PC-3 (cell line): Measurements from ENCODE around the gene JMJD7. TPM values are rescaled to one million over a fixed set of nuclear protein-coding genes. Genes with fewer than 3 reads are reported as not detected.
A peak's percentile ranks its signal among the peaks of the same experiment; 100 is the strongest.

Source experiments
- ATAC-seq: fragments of 200-7000 bp; cut with Tn5 transposase; 2 replicates; pipeline ENCODE4 v1.9.1; 2020; ENCODE audit warnings: mild to moderate bottlenecking, moderate library complexity
- BruUV-seq: library from RNA; stranded (reverse); fragments of 400-500 nt; replicated peaks from 2 replicates; lab custom pipeline; 2021; lab: Mats Ljungman, UMichigan
- CTCF ChIA-PET: fragments of 300-600 bp; sonication (Branson Sonifier 250); formaldehyde crosslinking; loops from one replicate; lab custom pipeline; 2022; ENCODE audit warnings: antibody characterized with exemption; lab: Charles Lee
- POLR2A ChIA-PET: fragments of 300-600 bp; sonication (Branson Sonifier 250); formaldehyde crosslinking; loops from one replicate; lab custom pipeline; 2022; ENCODE audit warnings: antibody characterized with exemption; ENCODE audit not compliant: unreplicated experiment; lab: Charles Lee
- DNase-seq: peaks from one replicate; pipeline ENCODE4 v3.0.0-alpha.2; 2015
- H2AFZ ChIP-seq: fragments of 300-600 bp; sonication (generic); 2 replicates; pipeline ENCODE4 v1.6.0; 2016; ENCODE audit warnings: antibody characterized with exemption, low read length
- H3F3A ChIP-seq: fragments of 300-600 bp; sonication (generic); one replicate; pipeline ENCODE4 v1.6.0; 2017; ENCODE audit warnings: antibody characterized with exemption, low read length, control low read depth, mild to moderate bottlenecking; ENCODE audit not compliant: unreplicated experiment
- H3K27ac ChIP-seq: fragments of 300-600 bp; sonication (generic); 2 replicates; pipeline ENCODE4 v1.5.1; 2016; ENCODE audit warnings: mild to moderate bottlenecking, low read length
- H3K27me3 ChIP-seq: fragments of 300-600 bp; sonication (generic); 2 replicates; pipeline ENCODE4 v1.6.1; 2016; ENCODE audit warnings: low read length, mixed read lengths
- H3K36me3 ChIP-seq: fragments of 300-600 bp; sonication (generic); 2 replicates; pipeline ENCODE4 v1.6.1; 2016; ENCODE audit warnings: low read depth, mixed run types, low read length, mixed read lengths
- H3K4me1 ChIP-seq: fragments of 300-600 bp; sonication (generic); 2 replicates; pipeline ENCODE4 v1.5.1; 2016; ENCODE audit warnings: low read length; ENCODE audit not compliant: insufficient read depth
- H3K4me2 ChIP-seq: fragments of 300-600 bp; sonication (generic); 2 replicates; pipeline ENCODE4 v1.6.0; 2016; ENCODE audit warnings: low read length
- H3K4me3 ChIP-seq: fragments of 300-600 bp; sonication (generic); 2 replicates; pipeline ENCODE4 v1.5.1; 2016; ENCODE audit warnings: mild to moderate bottlenecking, low read length, mixed read lengths
- H3K79me2 ChIP-seq: fragments of 300-600 bp; sonication (generic); 2 replicates; pipeline ENCODE4 v1.6.1; 2017; ENCODE audit warnings: low read length, mixed read lengths
- H3K9ac ChIP-seq: fragments of 300-600 bp; sonication (generic); 2 replicates; pipeline ENCODE4 v1.6.0; 2016; ENCODE audit warnings: mild to moderate bottlenecking, low read length
- H3K9me2 ChIP-seq: fragments of 300-600 bp; sonication (generic); replicated peaks from 2 replicates; pipeline ENCODE4 v1.6.1; 2016; ENCODE audit warnings: mixed run types, low read length, mixed read lengths
- H3K9me3 ChIP-seq: fragments of 300-600 bp; sonication (generic); 2 replicates; pipeline ENCODE4 v1.6.1; 2016; ENCODE audit warnings: low read length, mixed read lengths
- H4K20me1 ChIP-seq: fragments of 300-600 bp; sonication (generic); 2 replicates; pipeline ENCODE4 v1.6.1; 2016; ENCODE audit warnings: low read length, mixed read lengths
- CTCF ChIP-seq: fragments of 300-600 bp; sonication (generic); conservative IDR thresholded peaks from 2 replicates; pipeline ENCODE4 v1.5.1; 2017; ENCODE audit warnings: antibody characterized with exemption, low read depth, mild to moderate bottlenecking, low read length
- EZH2 ChIP-seq: fragments of 300-600 bp; sonication (generic); IDR thresholded peaks from one replicate; pipeline ENCODE4 v1.6.1; 2017; ENCODE audit warnings: antibody characterized with exemption, mild to moderate bottlenecking, low read length; ENCODE audit not compliant: unreplicated experiment
- EZH2phosphoT487 ChIP-seq: fragments of 300-600 bp; sonication (generic); IDR thresholded peaks from 2 replicates; pipeline ENCODE4 v1.6.1; 2018; ENCODE audit warnings: mild to moderate bottlenecking, antibody characterized with exemption, low read length, borderline replicate concordance
- intact Hi-C: fragments of 100-400 bp; cut with micrococcal nuclease; formaldehyde crosslinking; loops from 2 replicates; pipeline ENCODE4 v1.9.0; 2023
- total RNA-seq: library from RNA; depleted of rRNA; stranded (reverse); fragments of >200 nt; gene quantifications from 2 replicates; pipeline ENCODE4 v1.2.3, GENCODE V29; 2014

JMJD7 gene
- total RNA-seq, 1 experiment from 2014 or later: 13.7 TPM

DNA sequence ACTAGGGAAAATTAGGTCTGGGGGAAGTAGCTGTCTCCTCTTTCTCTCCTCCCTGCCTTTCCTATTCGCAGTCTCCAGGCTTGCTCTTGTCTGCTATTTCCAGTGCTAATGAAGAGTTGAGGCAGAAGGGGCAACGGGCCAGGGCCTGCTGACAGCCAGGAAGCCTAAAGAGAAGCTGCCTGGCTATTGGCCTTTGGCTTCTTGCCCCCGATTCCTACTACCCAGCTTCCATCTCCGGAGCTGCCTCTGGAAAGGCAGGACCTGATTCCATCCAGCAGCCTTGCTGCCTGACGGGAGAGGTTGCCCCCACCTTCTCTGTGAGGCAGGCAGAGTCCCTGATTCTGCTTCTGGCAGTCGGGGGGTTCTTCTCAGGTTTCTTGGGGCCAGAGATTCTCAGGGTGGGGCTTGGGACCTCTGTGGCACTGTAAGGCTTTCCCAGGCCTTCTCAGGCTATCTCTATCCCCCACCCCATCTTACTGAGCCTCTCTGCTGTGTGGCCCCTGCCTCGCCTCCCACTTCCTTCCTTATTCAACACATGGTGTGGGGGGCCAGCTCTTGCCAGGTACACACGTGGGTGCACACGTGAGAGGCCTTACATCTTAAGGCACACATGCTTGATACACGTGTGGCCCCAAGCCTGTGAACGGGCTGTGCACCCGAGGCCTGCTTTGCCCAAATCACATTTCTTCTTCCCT lies 18.2 kb upstream of the JMJD7 start:
- Histone ChIP-seq H3K79me2 (no peaks in the 10 kb centered on the region), H3K4me3 (no peak overlapping the region), H3K9me2 (no peaks in the 10 kb centered on the region), H3K4me1 (peaks cover 21% of the 10 kb centered on the region), H3K36me3 (peaks cover 10% of the 10 kb centered on the region), H3F3A (no peaks in the 10 kb centered on the region), H3K27me3 (no peaks in the 10 kb centered on the region), H3K27ac (no peak overlapping the region), H3K4me2 (peak overlapping the region; percentile 43; the same call in 1 of the 2 replicates), H2AFZ (no peak overlapping the region), H3K9me3 (no peaks in the 10 kb centered on the region), H3K9ac (no peak overlapping the region), H4K20me1 (no peaks in the 10 kb centered on the region)
- BruUV-seq: no TSS peak
- intact Hi-C loops: loop anchor here (5.0 kb wide), 1 partner anchor 207 kb away; no protein-coding TSS in a partner anchor
- CTCF ChIA-PET: interaction anchor here (0.6 to 4.0 kb wide), 2 partner anchors 36 to 220 kb away, joined by 4 to 76 read pairs; partner anchors contain the start of gene MAPKBP1
- ATAC-seq: no peak
- POLR2A ChIA-PET: interaction anchor here (0.5 kb wide), 1 partner anchor 349 kb away, joined by 15 read pairs; no protein-coding TSS in a partner anchor
- no peak for TF ChIP-seq CTCF
- TF ChIP-seq EZH2phosphoT487: no peak
- TF ChIP-seq EZH2: no peak
- no peak for DNase-seq

DNA sequence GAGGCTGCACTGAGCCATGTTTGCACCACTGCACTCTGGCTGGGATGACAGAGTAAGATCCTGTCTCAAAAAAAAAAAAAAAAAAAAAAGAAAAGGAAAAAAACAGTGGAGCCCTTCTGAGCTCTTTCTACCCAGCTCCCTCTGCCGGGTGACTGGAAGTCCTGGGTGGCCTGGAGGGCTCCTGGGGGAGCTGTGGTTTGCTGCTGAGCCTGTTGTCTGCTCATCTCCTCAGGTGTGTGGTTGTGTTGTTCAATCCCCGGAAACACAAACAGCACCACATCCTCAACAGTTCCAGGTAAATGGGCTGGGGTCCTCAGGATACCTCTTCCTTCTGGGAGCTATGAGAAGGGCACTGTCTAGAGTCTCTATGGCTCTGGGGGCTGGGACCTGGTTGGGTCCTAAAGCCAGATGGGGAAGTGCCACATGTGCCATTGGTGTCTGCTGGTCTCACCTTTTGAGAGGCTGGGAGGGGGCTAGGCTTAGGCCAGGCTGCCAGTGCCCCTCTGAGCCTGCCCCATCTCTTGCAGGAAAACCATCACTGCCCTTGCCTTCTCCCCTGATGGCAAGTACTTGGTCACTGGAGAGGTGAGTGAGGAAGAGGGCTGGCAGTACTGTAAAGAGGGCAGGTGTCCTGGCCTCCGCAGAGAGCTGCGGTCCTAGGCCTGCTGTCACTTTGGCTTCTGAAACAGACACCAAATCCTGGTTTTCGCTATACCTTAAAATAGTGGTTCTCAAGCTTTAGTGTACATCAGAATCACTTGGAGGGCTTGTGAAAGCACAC lies 17.1 kb upstream of the JMJD7 start:
- CTCF ChIA-PET: interaction anchor here (0.6 to 4.0 kb wide), 3 partner anchors 10 to 337 kb away, joined by 3 to 76 read pairs (median 6); partner anchors contain the start of gene MAPKBP1
- H4K20me1 ChIP-seq: no peaks in the 10 kb centered on the region
- TF ChIP-seq EZH2phosphoT487 (no peak), CTCF (no peak), EZH2 (no peak)
- no peak overlapping the region for H3K9ac ChIP-seq
- no peaks in the 10 kb centered on the region for H3K79me2 ChIP-seq
- no peak overlapping the region for H3K4me3 ChIP-seq
- DNase-seq: no peak
- H3K9me2 ChIP-seq: no peaks in the 10 kb centered on the region
- BruUV-seq: no TSS peak
- intact Hi-C loops: loop anchor here (1.0 to 5.0 kb wide), 3 partner anchors 39 to 209 kb away; no protein-coding TSS in a partner anchor
- no peaks in the 10 kb centered on the region for H3K9me3 ChIP-seq
- H3K27me3 ChIP-seq: no peaks in the 10 kb centered on the region
- H3K4me1 ChIP-seq: peaks cover 21% of the 10 kb centered on the region
- no peak overlapping the region for H3K27ac ChIP-seq
- POLR2A ChIA-PET: interaction anchor here (0.6 kb wide), 2 partner anchors 38 to 46 kb away, joined by 15 to 19 read pairs; no protein-coding TSS in a partner anchor
- H3K4me2 ChIP-seq: no peak overlapping the region
- no peak overlapping the region for H2AFZ ChIP-seq
- peaks cover 16% of the 10 kb centered on the region for H3K36me3 ChIP-seq
- H3F3A ChIP-seq: no peaks in the 10 kb centered on the region
- peak; percentile 29 for ATAC-seq
